Measurements from ENCODE around the gene PTRH2.
A peak's percentile ranks its signal among the peaks of the same experiment; 100 is the strongest.
"Not testable (repeated sequence)": the region's sequence is repeated elsewhere in the genome, so short reads cannot be mapped to it uniquely, and the experiment has no call there.

PTRH2 gene

DNA sequence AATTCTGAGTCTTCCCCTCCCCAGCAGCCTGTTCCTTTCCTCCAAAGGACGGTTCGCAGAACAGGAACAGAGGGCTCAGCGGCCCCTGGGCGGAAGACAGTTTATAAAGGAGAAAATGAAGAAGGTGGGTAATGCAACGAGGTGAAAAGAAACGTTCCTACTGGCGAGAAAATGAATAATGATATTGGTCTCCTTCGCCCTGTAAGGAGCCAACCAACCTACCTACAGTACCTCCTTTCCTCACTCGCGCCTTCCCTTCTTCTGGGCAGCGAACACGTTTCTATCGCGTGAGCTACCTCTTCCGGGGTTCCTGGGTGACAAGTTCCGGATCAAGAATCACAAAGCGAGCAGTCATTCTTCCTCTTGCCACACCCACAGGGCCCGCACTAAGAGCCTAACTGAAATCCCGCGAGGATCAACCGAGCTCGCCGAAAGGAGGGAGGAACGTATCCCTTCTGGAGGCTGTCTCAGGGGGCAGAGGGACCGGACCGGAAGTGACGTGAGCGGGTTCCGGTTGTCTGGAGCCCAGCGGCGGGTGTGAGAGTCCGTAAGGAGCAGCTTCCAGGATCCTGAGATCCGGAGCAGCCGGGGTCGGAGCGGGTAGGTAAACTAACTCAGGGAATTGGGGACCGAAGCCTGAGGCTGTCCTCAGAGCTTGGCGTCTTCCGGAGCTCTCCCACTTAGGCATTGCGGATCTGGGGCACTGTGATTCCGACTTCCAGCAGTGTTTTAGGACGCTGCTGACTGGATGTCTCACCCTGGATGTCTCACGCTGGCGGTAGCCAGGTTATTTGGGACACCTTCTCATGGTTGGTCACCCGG, at the start of gene PTRH2, which contains the start of gene VMP1:
TSS of gene PTRH2 (minus strand) at position 282 of the 822 bp plus-strand sequence. CDS start 9,452 bp downstream, outside the sequence.
TSS of gene VMP1 (plus strand) at position 506 of the 822 bp plus-strand sequence. CDS start 23,793 bp downstream, outside the sequence.
- peak; percentile 100 for DNase-seq (ENCODE audit: low spot score)

DNA sequence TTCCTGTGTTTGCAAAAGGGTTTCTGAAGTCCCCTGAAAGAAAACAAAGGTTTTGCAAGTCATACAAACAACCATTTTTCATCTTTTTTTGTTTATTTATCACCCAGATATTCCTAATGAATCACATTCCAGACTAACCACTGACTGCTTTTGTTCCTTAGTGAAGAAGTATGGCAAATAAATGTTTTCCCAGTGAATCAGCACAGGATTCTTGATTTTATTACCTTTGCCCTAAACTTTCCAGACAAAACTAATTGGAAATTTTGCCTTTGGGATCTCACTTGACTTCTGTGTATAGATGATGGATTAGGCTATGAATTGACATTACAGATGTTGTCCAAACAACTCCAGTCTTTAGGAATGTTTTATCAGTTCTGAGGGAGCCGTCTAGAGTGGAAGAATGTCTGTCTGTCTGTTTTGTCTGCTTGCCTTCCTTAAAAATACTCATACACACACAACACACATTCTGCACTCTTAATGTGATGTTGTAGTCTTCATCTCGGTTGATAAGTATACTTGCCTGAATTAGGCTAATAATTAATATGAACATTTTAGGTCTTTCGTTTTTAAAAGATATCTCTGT, 49.1 kb upstream of the PTRH2 start:
- peak; percentile 87 for DNase-seq (ENCODE audit: low spot score)

DNA sequence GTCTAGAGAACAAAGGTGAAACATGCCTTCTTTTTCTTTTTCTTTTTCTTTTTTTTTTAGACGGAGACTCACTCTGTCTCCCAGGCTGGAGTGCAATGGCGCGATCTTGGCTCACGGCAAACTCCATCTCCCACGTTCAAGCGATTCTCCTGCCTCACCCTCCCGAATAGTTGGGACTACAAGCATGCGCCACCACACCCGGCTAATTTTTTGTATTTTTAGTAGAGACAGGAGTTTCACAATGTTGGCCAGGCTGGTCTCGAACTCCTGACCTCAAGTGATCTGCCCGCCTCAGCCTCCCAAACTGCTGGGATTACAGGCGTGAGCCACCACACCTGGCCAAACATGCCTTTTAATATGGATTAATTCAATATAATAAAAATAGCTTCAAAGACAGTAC, 47.8 kb upstream of the PTRH2 start:
- not testable (repeated sequence) for DNase-seq (ENCODE audit: low spot score)

- DNase-seq (ENCODE audit: low spot score): no peak
Observed at GRCh38 chr17:59754552-59754951, 47.3 kb upstream of the PTRH2 start.

GRCh38 chr17:59753522-59754467, 46.6 kb upstream of the PTRH2 start:
- peak; percentile 89 for DNase-seq (ENCODE audit: low spot score)

GRCh38 chr17:59752922-59753321, 45.7 kb upstream of the PTRH2 start:
- no peak for DNase-seq (ENCODE audit: low spot score)

GRCh38 chr17:59752446-59752845, 45.2 kb upstream of the PTRH2 start:
- DNase-seq (ENCODE audit: low spot score): no peak

DNA sequence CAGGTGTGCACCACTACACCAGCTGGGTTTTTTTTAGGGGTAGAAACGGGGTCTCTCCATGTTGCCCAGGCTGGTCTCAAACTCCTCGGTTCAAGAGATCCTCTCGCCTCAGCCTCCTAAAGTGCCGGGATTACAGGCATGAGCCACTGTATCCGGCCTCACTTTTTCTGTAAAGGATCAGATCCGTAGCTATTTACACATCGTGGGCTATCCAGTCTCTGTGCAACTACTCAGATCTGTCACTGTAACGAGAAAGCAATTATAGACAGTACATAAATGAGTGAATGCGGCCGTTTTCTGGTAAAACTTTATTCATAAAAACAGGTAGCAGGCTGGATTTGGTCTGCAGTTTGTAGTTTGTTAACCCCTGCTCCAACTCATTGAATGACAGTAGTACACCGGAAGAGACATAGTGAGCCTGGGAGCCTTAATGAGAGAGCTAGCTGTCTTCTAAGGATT, 44.8 kb upstream of the PTRH2 start:
- no peak for DNase-seq (ENCODE audit: low spot score)

GRCh38 chr17:59748591-59748990, 41.4 kb upstream of the PTRH2 start:
- DNase-seq (ENCODE audit: low spot score): no peak

GRCh38 chr17:59746849-59747445, 39.7 kb upstream of the PTRH2 start:
- peak; percentile 67 for DNase-seq (ENCODE audit: low spot score)

GRCh38 chr17:59745040-59745439, 37.8 kb upstream of the PTRH2 start:
- DNase-seq (ENCODE audit: low spot score): no peak

GRCh38 chr17:59743842-59744241, 36.6 kb upstream of the PTRH2 start:
- DNase-seq (ENCODE audit: low spot score): no peak

DNA sequence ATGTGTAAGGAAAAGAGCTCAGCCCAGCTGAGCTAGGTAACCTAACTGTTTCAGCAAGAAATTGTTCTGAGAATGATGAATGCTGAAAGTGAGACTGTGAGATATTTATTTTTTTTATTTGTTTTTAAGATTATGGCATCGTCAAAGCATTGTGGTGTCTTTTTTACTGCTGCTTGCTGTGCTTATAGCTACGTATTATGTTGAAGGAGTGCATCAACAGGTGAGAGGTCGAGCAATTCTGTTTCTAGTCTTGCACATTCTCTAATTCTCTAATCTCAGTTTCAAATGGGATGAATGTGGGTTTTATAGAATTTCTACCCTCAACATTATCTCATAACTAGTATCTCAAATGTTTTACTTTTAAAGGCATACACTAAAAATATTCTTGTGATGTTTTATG, 30.1 kb upstream of the PTRH2 start:
- no peak for DNase-seq (ENCODE audit: low spot score)

- no peak for DNase-seq (ENCODE audit: low spot score)
Observed at GRCh38 chr17:59734226-59734625, 27.0 kb upstream of the PTRH2 start.

DNA sequence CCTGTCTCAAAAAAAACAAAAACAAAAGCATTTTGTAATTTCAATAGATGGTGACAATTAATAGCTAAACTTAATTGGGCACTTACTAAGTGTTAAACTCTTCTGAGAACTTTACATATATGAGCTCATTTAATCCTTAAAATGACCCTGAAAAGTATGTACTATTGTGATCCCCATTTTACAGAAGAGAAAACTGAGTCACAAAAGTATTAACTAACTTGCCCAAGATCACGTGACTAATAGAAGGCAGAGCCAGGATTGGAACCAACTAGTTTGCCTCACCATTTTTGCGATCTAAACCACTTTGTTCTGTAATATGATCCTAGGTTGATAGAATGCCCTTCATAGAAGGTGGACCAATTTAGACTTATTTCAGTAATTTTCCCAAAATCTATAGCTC, 26.5 kb upstream of the PTRH2 start:
- no peak for DNase-seq (ENCODE audit: low spot score)

GRCh38 chr17:59730268-59730834, 23.1 kb upstream of the PTRH2 start:
- no peak for DNase-seq (ENCODE audit: low spot score)

GRCh38 chr17:59727817-59728533, 20.7 kb upstream of the PTRH2 start:
- no peak for DNase-seq (ENCODE audit: low spot score)

DNA sequence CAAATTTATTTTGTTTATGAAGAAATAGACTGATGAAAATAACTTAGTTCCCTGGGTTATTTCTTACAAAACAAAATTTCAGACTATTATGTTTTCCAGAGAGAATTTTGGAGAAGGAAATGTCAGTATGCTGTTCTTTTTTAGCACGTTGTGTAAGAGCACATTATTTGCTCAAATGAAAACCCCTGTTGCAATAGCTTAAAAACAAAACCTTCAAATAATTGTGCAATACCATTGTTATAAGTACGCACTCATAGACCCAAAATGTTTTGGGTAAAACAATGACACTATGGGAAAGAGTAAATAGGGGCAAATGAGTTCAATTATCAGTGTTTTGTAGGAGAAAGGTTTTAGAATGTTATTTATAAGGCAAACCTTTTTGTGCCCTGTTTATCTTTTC, 18.5 kb upstream of the PTRH2 start:
- no peak for DNase-seq (ENCODE audit: low spot score)

GRCh38 chr17:59723607-59724006, 16.4 kb upstream of the PTRH2 start:
- DNase-seq (ENCODE audit: low spot score): no peak

DNA sequence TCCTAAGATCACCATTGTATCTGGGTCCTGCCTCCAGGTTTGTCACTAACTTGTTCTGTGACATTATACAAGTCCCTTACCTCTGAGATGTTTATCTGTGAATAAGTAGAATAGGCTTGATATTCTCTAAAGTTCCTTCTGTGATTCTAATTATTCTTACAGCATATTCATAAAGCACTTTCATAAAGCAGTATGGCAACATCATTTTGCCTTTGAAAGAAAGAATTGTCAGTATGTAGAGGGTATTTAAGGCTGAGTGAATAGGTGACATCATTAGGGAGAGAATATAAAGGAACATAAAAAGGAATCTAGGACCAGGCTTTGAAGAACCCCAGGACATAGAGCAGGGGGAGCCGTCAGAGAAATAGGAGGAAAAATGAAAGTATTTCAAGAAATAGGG, 15.8 kb upstream of the PTRH2 start:
- DNase-seq (ENCODE audit: low spot score): no peak

DNA sequence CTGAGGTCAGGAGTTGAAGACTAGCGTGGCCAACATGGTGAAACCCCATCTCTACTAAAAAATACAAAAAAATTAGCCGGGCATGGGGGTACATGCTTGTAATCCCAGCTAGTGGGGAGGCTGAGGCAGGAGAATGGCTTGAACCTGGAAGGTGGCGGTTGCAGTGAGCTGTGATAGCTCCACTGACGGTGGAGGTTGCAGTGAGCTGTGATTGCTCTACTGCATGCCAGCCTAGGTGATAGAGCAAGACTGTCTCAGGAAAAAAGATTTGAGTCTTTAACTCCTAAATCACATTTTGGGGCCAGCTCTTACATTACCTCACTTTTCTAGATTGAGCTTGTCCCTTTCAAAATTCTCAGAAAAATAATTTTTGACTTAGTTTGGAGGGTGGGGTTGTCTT, 15.4 kb upstream of the PTRH2 start:
- DNase-seq (ENCODE audit: low spot score): no peak
